Neural progenitor cell (in vitro differentiated cells): ENCODE data around the gene MAML3.

Source experiments
- CTCF ChIP-seq: fragments of 200-600 bp; sonication (generic); IDR thresholded peaks from 2 replicates; pipeline ENCODE4 v1.5.1; 2017; ENCODE audit warnings: antibody characterized with exemption, mild to moderate bottlenecking
- EZH2 ChIP-seq: fragments of 200-600 bp; sonication (generic); IDR thresholded peaks from 2 replicates; pipeline ENCODE4 v1.6.1; 2017; ENCODE audit warnings: antibody characterized with exemption, mild to moderate bottlenecking, moderate library complexity
- EZH2phosphoT487 ChIP-seq: fragments of 200-600 bp; sonication (generic); IDR thresholded peaks from 2 replicates; pipeline ENCODE4 v1.6.1; 2017; ENCODE audit warnings: antibody characterized with exemption

- no peak for TF ChIP-seq CTCF
- no peak for TF ChIP-seq EZH2phosphoT487
- no peak for TF ChIP-seq EZH2
These were observed 379.1 kb downstream of the MAML3 start for GRCh38 chr4:139774759-139775487.
